HUDEP-2 (cell line): ENCODE results near the gene RETREG2.
"Not testable (repeated sequence)": the region's sequence is repeated elsewhere in the genome, so short reads cannot be mapped to it uniquely, and the experiment has no call there.

ENCODE experiments used
- DNase-seq, 76 experiments: peaks; one replicate each; lab custom pipeline; 2025; ENCODE audit not compliant: unreplicated experiment in 76 of 76; lab: John Stamatoyannopoulos, UW

Gene RETREG2

GRCh38 chr2:219186754-219187456, 8.8 kb downstream of the RETREG2 start:
- no peak for DNase-seq

GRCh38 chr2:219197388-219197787, 19.3 kb downstream of the RETREG2 start:
- DNase-seq = no peak

GRCh38 chr2:219198974-219199373, 20.9 kb downstream of the RETREG2 start:
- DNase-seq = no peak

GRCh38 chr2:219199470-219200211, 21.6 kb downstream of the RETREG2 start:
- no peak for DNase-seq

GRCh38 chr2:219200502-219201326, 22.6 kb downstream of the RETREG2 start:
- DNase-seq = not testable (repeated sequence)

- DNase-seq = not testable (repeated sequence)
Observed at GRCh38 chr2:219201331-219201730, 23.3 kb downstream of the RETREG2 start.

- DNase-seq = no peak
Observed at GRCh38 chr2:219204425-219205164, 26.5 kb downstream of the RETREG2 start.

GRCh38 chr2:219205165-219205538, 27.1 kb downstream of the RETREG2 start:
- no peak for DNase-seq

GRCh38 chr2:219205981-219206327, 27.9 kb downstream of the RETREG2 start:
- DNase-seq = peak in 1 of 76 experiments; percentile 58

GRCh38 chr2:219206328-219207133, 28.5 kb downstream of the RETREG2 start, which contains the start of gene ZFAND2B:
Gene ZFAND2B, plus strand, starts transcription at chr2:219206782. Its CDS starts 206 bp downstream, at chr2:219206988.
- peak in 75 of 76 experiments; percentile 16 to 95 (median 86) for DNase-seq

DNA sequence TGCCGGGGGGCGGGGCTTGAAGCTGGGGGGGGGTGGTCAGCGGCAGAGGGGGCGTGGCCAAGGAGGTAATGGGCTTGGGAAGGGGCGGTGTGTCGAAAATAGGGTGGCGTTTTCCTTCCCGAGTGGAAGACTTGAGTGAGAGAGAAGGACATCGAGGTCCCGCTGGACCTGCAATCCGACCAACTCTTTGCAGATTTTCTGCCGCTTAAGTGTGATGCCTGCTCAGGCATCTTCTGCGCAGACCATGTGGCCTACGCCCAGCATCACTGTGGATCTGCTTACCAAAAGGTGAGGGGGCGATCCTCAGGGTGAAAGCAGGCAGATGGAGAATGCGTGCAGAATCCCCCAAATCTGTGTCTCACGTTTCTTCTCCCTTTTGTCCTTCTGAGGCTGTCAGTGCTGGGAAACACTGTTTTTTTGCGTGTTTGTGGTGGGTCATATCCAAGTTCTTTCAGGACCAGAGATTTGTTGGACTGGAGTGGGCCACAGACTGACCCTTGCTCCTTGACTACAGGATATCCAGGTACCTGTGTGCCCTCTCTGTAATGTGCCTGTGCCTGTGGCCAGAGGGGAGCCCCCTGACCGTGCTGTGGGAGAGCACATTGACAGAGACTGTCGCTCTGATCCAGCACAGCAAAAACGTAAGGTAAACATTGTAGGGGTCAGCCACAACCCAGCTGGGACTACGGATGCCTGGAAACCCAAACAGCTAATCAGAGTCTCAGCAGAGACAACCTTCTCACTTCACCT, 29.2 kb downstream of the RETREG2 start:
- no peak for DNase-seq

- no peak for DNase-seq
Observed at GRCh38 chr2:219207884-219208740, 30.0 kb downstream of the RETREG2 start.

DNA sequence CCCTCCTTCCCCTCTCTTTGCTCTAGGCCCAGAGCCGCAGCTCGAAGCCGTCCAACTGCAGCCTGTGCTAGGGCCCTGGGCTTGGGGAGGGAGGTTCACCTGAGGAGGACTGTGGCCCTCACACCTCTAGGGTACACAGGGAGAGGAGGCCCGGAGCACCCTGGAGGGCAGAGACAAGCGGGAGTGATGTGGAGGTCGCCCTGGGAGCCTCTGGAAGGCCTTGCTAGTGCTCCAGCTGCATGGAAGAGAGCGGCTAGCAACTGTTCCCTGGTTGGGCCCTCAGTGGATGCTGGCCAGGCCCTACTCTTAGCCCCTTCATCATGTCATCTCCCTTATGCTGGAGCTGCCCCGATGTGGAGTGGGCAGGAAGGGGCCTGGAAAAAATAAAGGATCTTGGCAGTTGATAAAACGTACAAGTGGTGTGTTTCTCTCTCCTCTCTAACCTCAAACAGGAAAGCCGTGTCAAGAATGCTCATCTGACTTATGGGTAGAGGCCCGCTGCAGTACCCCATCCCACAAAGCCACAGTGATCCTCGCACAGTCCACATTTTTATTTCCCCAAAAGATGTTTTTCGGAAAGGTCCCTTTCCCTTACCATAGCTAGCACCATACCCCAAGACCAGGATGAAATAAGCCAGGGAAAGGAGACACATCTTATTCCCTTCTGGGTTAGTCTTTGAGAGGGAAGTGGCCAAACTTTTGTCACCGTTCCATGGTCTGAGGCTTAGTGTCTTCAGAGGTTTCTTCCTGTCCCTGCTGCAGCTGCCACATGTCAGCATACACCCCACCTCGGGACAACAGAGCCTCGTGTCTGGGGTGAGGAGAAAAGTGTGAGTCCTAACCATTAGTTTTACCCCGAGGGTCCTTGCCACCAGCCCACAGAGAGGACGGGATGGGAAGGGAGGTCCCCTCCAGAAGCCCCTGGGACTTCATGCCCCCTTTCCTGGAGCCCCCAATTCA, 31.4 kb downstream of the RETREG2 start:
- no peak for DNase-seq

GRCh38 chr2:219210196-219210885, 32.3 kb downstream of the RETREG2 start:
- no peak for DNase-seq

- no peak for DNase-seq
Observed at GRCh38 chr2:219210886-219211362, 32.8 kb downstream of the RETREG2 start.

- DNase-seq = no peak
Observed at GRCh38 chr2:219213026-219213415, 34.9 kb downstream of the RETREG2 start.
